IMR-90 (cell line): ENCODE results near the gene PRR12. TPM values are rescaled to one million over a fixed set of nuclear protein-coding genes. Genes with fewer than 3 reads are reported as not detected.

ENCODE experiments used
- ATAC-seq: fragments of 200-7000 bp; cut with Tn5 transposase; 2 replicates; pipeline ENCODE4 v1.9.1; 2020; ENCODE audit warnings: low read depth, mild to moderate bottlenecking, moderate library complexity
- BruUV-seq: library from RNA; stranded (reverse); fragments of 400-500 nt; replicated peaks from 2 replicates; lab custom pipeline; 2021; lab: Mats Ljungman, UMichigan
- CTCF ChIA-PET: fragments of 300-600 bp; formaldehyde crosslinking; extraction: SDS; loops from one replicate; lab custom pipeline; 2021; ENCODE audit warnings: antibody characterized with exemption; lab: Yijun Ruan, JAX
- POLR2A ChIA-PET: fragments of 300-600 bp; sonication (Branson Sonifier 250); formaldehyde crosslinking; loops from one replicate; lab custom pipeline; 2022; ENCODE audit warnings: antibody characterized with exemption; ENCODE audit not compliant: unreplicated experiment; lab: Charles Lee
- DNase-seq: peaks from one replicate; pipeline ENCODE4 v3.0.0; 2013
- H2AFZ ChIP-seq: replicated peaks from 2 replicates; pipeline ENCODE3; 2013; ENCODE audit warnings: low read length, mild to moderate bottlenecking; ENCODE audit not compliant: poor library complexity
- H2AK5ac ChIP-seq: 2 replicates; pipeline ENCODE4 v1.6.1; 2013; ENCODE audit warnings: low read depth, low read length, inconsistent platforms
- H2AK9ac ChIP-seq: replicated peaks from 2 replicates; pipeline ENCODE3; 2013; ENCODE audit warnings: mild to moderate bottlenecking, low read depth, low read length, moderate library complexity; ENCODE audit not compliant: poor library complexity
- H2BK120ac ChIP-seq: 2 replicates; pipeline ENCODE4 v1.6.1; 2013; ENCODE audit warnings: low read depth, low read length, inconsistent platforms
- H2BK15ac ChIP-seq: 3 replicates; pipeline ENCODE4 v1.6.1; 2013; ENCODE audit warnings: low read depth, low read length, inconsistent platforms
- H2BK20ac ChIP-seq: 2 replicates; pipeline ENCODE4 v1.6.1; 2013; ENCODE audit warnings: low read depth, mild to moderate bottlenecking, inconsistent platforms, low read length, moderate library complexity
- H2BK5ac ChIP-seq: 2 replicates; pipeline ENCODE4 v1.6.1; 2013; ENCODE audit warnings: mild to moderate bottlenecking, low read depth, low read length, inconsistent platforms; ENCODE audit not compliant: poor library complexity, severe bottlenecking
- H3K14ac ChIP-seq: replicated peaks from 2 replicates; pipeline ENCODE4 v1.6.1; 2013; ENCODE audit warnings: low read depth, low read length, inconsistent platforms
- H3K18ac ChIP-seq: 2 replicates; pipeline ENCODE4 v1.6.1; 2013; ENCODE audit warnings: low read depth, low read length, control low read depth
- H3K23ac ChIP-seq: 2 replicates; pipeline ENCODE4 v1.6.1; 2013; ENCODE audit warnings: low read depth, low read length, inconsistent platforms
- H3K27ac ChIP-seq: 2 replicates; pipeline ENCODE4 v1.5.1; 2013; ENCODE audit warnings: mild to moderate bottlenecking, control low read depth, low read length; ENCODE audit not compliant: insufficient read depth
- H3K27me3 ChIP-seq: 2 replicates; pipeline ENCODE4 v1.6.1; 2013; ENCODE audit warnings: low read length; ENCODE audit not compliant: control insufficient read depth, insufficient read depth
- H3K36me3 ChIP-seq: 2 replicates; pipeline ENCODE4 v1.6.1; 2013; ENCODE audit warnings: low read length, mixed read lengths; ENCODE audit not compliant: control insufficient read depth, insufficient read depth
- H3K4ac ChIP-seq: 2 replicates; pipeline ENCODE4 v1.6.1; 2013; ENCODE audit warnings: low read depth, low read length, inconsistent platforms
- H3K4me1 ChIP-seq: 2 replicates; pipeline ENCODE4 v1.6.1; 2013; ENCODE audit warnings: low read length, mixed read lengths; ENCODE audit not compliant: control insufficient read depth, insufficient read depth
- H3K4me2 ChIP-seq: 2 replicates; pipeline ENCODE4 v1.6.1; 2013; ENCODE audit warnings: low read depth, mild to moderate bottlenecking, control low read depth, low read length, moderate library complexity
- H3K4me3 ChIP-seq: 2 replicates; pipeline ENCODE4 v1.5.1; 2013; ENCODE audit warnings: low read depth, mild to moderate bottlenecking, control low read depth, low read length, moderate library complexity; ENCODE audit not compliant: insufficient read depth
- H3K56ac ChIP-seq: 2 replicates; pipeline ENCODE4 v1.6.1; 2013; ENCODE audit warnings: low read length, inconsistent platforms; ENCODE audit not compliant: insufficient read depth; ENCODE audit errors: extremely low read depth
- H3K79me1 ChIP-seq, 2 experiments: 2 replicates each; pipeline ENCODE4 v1.6.1; 2013; ENCODE audit warnings: low read length in 2 of 2, inconsistent platforms in 1 of 2, low read depth in 1 of 2
- H3K9ac ChIP-seq: 2 replicates; pipeline ENCODE4 v1.6.1; 2013; ENCODE audit warnings: low read depth, low read length, control low read depth
- H3K9me1 ChIP-seq: 2 replicates; pipeline ENCODE4 v1.6.1; 2013; ENCODE audit warnings: low read length, inconsistent platforms; ENCODE audit not compliant: insufficient read depth
- H3K9me3 ChIP-seq: 2 replicates; pipeline ENCODE4 v1.6.1; 2013; ENCODE audit warnings: low read length; ENCODE audit not compliant: control insufficient read depth, insufficient read depth
- H4K20me1 ChIP-seq: 2 replicates; pipeline ENCODE4 v1.6.1; 2013; ENCODE audit warnings: low read length, inconsistent platforms; ENCODE audit not compliant: insufficient read depth
- H4K5ac ChIP-seq: 2 replicates; pipeline ENCODE4 v1.6.1; 2013; ENCODE audit warnings: mild to moderate bottlenecking, low read depth, low read length, control low read depth
- H4K8ac ChIP-seq, 2 experiments: 2 replicates each; pipeline ENCODE4 v1.6.1; 2013; ENCODE audit warnings: low read depth in 2 of 2, low read length in 2 of 2, control low read depth in 1 of 2, inconsistent platforms in 1 of 2
- H4K91ac ChIP-seq: 2 replicates; pipeline ENCODE4 v1.6.1; 2013; ENCODE audit warnings: low read depth, low read length, inconsistent platforms; ENCODE audit not compliant: insufficient read depth
- BHLHE40 ChIP-seq: fragments of 150-350 bp; IDR thresholded peaks from 2 replicates; pipeline ENCODE4 v1.6.1; 2016; ENCODE audit warnings: mild to moderate bottlenecking, low read depth, low read length
- CTCF ChIP-seq: conservative IDR thresholded peaks from 2 replicates; pipeline ENCODE4 v1.5.1; 2012; ENCODE audit warnings: mild to moderate bottlenecking, low read depth, low read length, improper control_type of control experiment
- MAFK ChIP-seq: IDR thresholded peaks from 2 replicates; pipeline ENCODE4 v1.6.1; 2012; ENCODE audit warnings: low read depth, low read length, improper control_type of control experiment
- MAZ ChIP-seq: IDR thresholded peaks from 2 replicates; pipeline ENCODE4 v1.6.1; 2012; ENCODE audit warnings: low read depth, mild to moderate bottlenecking, low read length, improper control_type of control experiment, moderate library complexity, borderline replicate concordance
- MXI1 ChIP-seq: IDR thresholded peaks from 2 replicates; pipeline ENCODE4 v1.6.1; 2012; ENCODE audit warnings: low read depth, mild to moderate bottlenecking, low read length, moderate library complexity, borderline replicate concordance
- NFE2L2 ChIP-seq: fragments of 150-350 bp; IDR thresholded peaks from 2 replicates; pipeline ENCODE4 v1.6.1; 2016; ENCODE audit warnings: low read depth, mild to moderate bottlenecking, low read length
- RAD21 ChIP-seq: IDR thresholded peaks from 2 replicates; pipeline ENCODE4 v1.6.1; 2012; ENCODE audit warnings: low read length, improper control_type of control experiment
- RCOR1 ChIP-seq: IDR thresholded peaks from 2 replicates; pipeline ENCODE4 v1.6.1; 2012; ENCODE audit warnings: mild to moderate bottlenecking, low read length, improper control_type of control experiment; ENCODE audit not compliant: insufficient replicate concordance
- SMC3 ChIP-seq: fragments of 150-350 bp; IDR thresholded peaks from 2 replicates; pipeline ENCODE4 v1.6.1; 2016; ENCODE audit warnings: low read depth, mild to moderate bottlenecking, antibody characterized with exemption, low read length, moderate library complexity
- USF2 ChIP-seq: fragments of 150-350 bp; IDR thresholded peaks from 2 replicates; pipeline ENCODE4 v1.6.1; 2017; ENCODE audit warnings: mild to moderate bottlenecking, antibody characterized with exemption, low read length, low read depth
- whole genome bisulfite sequencing, 2 experiments: methylation state at CpG; one replicate each; pipeline versions ENCODE4 v1.1.5 to v1.1.7; 2013; ENCODE audit warnings: missing lambda C conversion rate in 2 of 2; ENCODE audit not compliant: insufficient read length in 1 of 2; ENCODE audit errors: extremely low coverage in 2 of 2; 5-methylcytosine and 5-hydroxymethylcytosine counted together
- dilution Hi-C: fragments of 300-500 bp; cut with HindIII; formaldehyde crosslinking; loops from one replicate; pipeline ENCODE4 v1.14.3; 2018; ENCODE audit warnings: low sequenced_read_pairs; ENCODE audit not compliant: unreplicated experiment
- in situ Hi-C: fragments of 300-500 bp; cut with MboI; formaldehyde crosslinking; loops from 3 replicates; pipeline ENCODE4 v1.14.3; 2019; ENCODE audit warnings: low sequenced_read_pairs, inconsistent platforms, mixed read lengths
- intact Hi-C: fragments of 100-400 bp; cut with micrococcal nuclease; formaldehyde crosslinking; loops from 2 replicates; pipeline ENCODE4 v1.10.0; 2022
- polyA plus RNA-seq, 3 experiments: library from polyadenylated mRNA; depleted of rRNA; stranded (reverse); fragments of >200 nt; gene quantifications; 2 replicates each; pipeline ENCODE4 v1.2.3, GENCODE V29; 2012; ENCODE audit warnings: low replicate concordance in 1 of 3
- total RNA-seq: library from RNA; depleted of rRNA; stranded (reverse); fragments of >200 nt; gene quantifications from 2 replicates; pipeline ENCODE4 v1.2.3, GENCODE V29; 2012

The PRR12 gene
- total and polyA plus RNA-seq, 2 of the 4 experiments (the other 2 are of a cell fraction): 0.36 to 4.1 TPM

- no TSS peak for BruUV-seq
- Histone ChIP-seq H3K4me2 (no peak overlapping the region), H2AFZ (no peak overlapping the region), H4K5ac (no peak overlapping the region), H3K9me1 (peaks cover 9% of the 10 kb centered on the region; the same call in 1 of the 2 replicates), H4K20me1 (no peaks in the 10 kb centered on the region), H2BK120ac (no peak overlapping the region), H3K4me3 (no peak overlapping the region), H3K79me1 (peaks cover 0 to 23% of the 10 kb centered on the region in 2 experiments; a peak in 2 of 4 replicates), H3K27ac (no peak overlapping the region), H3K27me3 (no peaks in the 10 kb centered on the region), H3K4me1 (peaks cover 2% of the 10 kb centered on the region; the same call in 1 of the 2 replicates), H3K9ac (no peak overlapping the region), H2BK5ac (no peak overlapping the region), H3K4ac (no peak overlapping the region), H3K36me3 (peaks cover 22% of the 10 kb centered on the region), H3K14ac (no peak overlapping the region), H2BK20ac (no peak overlapping the region), H2AK5ac (no peak overlapping the region), H4K8ac (no peak overlapping the region; a peak in 1 of 4 replicates), H3K9me3 (no peaks in the 10 kb centered on the region), H3K18ac (no peak overlapping the region), H4K91ac (no peak overlapping the region), H3K56ac (no peak overlapping the region), H2BK15ac (no peak overlapping the region), H3K23ac (no peak overlapping the region), H2AK9ac (no peak overlapping the region)
- no CpG with 5 or more reads among the region's 9 CpGs for WGBS, 2 experiments
- in situ Hi-C loops (no loop called here), intact Hi-C loops (no loop called here), dilution Hi-C loops (no loop called here)
- ChIA-PET CTCF (interaction anchor here (0.6 to 1.0 kb wide), 2 partner anchors 10 to 157 kb away, joined by 3 to 4 read pairs; partner anchors contain the start of gene FLT3LG), POLR2A (no interaction called here)
- ATAC-seq (no peak), DNase-seq (no peak)
- TF ChIP-seq MXI1: no peak
- TF ChIP-seq CTCF: no peak
- TF ChIP-seq BHLHE40: no peak
- TF ChIP-seq RCOR1: no peak
- no peak for TF ChIP-seq MAFK
- TF ChIP-seq NFE2L2: no peak
- no peak for TF ChIP-seq RAD21
- TF ChIP-seq SMC3: no peak
- TF ChIP-seq MAZ: no peak
- no peak for TF ChIP-seq USF2
These were observed 40.1 kb downstream of the PRR12 start for GRCh38 chr19:49631014-49631588.
